ENCODE data around the gene AGL. TPM values are rescaled to one million over a fixed set of nuclear protein-coding genes. Genes with fewer than 3 reads are reported as not detected.
"Not testable (repeated sequence)": the region's sequence is repeated elsewhere in the genome, so short reads cannot be mapped to it uniquely, and the experiment has no call there.

AGL gene
- total and polyA plus RNA-seq, 2 experiments from 2014 or later: 13.4 to 22.9 TPM

GRCh38 chr1:99852648-99853047 lies 2.5 kb downstream of the AGL start (continued):
- TF ChIP-seq, protein P1, sequence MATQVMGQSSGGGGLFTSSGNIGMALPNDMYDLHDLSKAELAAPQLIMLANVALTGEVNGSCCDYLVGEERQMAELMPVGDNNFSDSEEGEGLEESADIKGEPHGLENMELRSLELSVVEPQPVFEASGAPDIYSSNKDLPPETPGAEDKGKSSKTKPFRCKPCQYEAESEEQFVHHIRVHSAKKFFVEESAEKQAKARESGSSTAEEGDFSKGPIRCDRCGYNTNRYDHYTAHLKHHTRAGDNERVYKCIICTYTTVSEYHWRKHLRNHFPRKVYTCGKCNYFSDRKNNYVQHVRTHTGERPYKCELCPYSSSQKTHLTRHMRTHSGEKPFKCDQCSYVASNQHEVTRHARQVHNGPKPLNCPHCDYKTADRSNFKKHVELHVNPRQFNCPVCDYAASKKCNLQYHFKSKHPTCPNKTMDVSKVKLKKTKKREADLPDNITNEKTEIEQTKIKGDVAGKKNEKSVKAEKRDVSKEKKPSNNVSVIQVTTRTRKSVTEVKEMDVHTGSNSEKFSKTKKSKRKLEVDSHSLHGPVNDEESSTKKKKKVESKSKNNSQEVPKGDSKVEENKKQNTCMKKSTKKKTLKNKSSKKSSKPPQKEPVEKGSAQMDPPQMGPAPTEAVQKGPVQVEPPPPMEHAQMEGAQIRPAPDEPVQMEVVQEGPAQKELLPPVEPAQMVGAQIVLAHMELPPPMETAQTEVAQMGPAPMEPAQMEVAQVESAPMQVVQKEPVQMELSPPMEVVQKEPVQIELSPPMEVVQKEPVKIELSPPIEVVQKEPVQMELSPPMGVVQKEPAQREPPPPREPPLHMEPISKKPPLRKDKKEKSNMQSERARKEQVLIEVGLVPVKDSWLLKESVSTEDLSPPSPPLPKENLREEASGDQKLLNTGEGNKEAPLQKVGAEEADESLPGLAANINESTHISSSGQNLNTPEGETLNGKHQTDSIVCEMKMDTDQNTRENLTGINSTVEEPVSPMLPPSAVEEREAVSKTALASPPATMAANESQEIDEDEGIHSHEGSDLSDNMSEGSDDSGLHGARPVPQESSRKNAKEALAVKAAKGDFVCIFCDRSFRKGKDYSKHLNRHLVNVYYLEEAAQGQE (IDR thresholded peaks at IDR 0.05; ENCODE audit: unreplicated experiment): no peak
- no peak for TF ChIP-seq EZH2phosphoT487 (IDR thresholded peaks at IDR 0.05; ENCODE audit: unreplicated experiment)
- no peak for TF ChIP-seq NANOG (IDR thresholded peaks at IDR 0.05; ENCODE audit: borderline replicate concordance)
- no peak for TF ChIP-seq CREB1 (CRISPR knock-in tag; IDR thresholded peaks at IDR 0.05; ENCODE audit: low read depth)
- TF ChIP-seq, protein P2, sequence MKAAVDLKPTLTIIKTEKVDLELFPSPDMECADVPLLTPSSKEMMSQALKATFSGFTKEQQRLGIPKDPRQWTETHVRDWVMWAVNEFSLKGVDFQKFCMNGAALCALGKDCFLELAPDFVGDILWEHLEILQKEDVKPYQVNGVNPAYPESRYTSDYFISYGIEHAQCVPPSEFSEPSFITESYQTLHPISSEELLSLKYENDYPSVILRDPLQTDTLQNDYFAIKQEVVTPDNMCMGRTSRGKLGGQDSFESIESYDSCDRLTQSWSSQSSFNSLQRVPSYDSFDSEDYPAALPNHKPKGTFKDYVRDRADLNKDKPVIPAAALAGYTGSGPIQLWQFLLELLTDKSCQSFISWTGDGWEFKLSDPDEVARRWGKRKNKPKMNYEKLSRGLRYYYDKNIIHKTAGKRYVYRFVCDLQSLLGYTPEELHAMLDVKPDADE (IDR thresholded peaks at IDR 0.05): no peak
- no peak for TF ChIP-seq ZNF331 (CRISPR knock-in tag; IDR thresholded peaks at IDR 0.05; ENCODE audit: low read depth)
- TF ChIP-seq STAT1 (IDR thresholded peaks at IDR 0.05; ENCODE audit: unreplicated experiment): no peak
- TF ChIP-seq EZH2 (IDR thresholded peaks at IDR 0.05; ENCODE audit: low read depth, unreplicated experiment): no peak

DNA sequence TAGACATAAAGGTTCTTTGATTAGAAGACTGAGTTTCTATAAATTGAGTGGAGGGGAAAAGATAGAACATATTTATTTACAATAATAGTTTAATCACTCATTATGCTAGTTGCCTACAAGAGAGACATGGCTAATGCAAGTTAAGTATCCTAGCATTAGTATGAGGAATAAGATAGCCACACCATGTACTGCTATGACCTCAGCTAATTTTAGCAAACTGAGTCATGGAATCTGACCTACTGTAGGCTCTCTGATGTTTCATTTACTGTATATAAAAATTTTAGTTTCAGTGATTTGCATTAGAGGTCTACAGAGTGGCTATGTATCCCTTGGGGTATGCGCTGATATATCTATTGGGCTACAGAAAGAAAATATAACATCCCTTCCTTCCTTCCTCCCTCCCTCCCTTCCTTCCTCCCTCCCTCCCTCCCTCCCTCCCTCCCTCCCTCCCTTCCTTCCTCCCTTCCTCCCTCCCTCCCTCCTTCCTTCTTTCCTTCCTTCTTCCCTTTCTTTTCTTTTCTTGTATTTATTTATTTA lies 5.8 kb downstream of the AGL start:
- Mint-ChIP-seq H3K27me3 (ENCODE audit: insufficient read depth, low read depth, poor library complexity) (no peaks in the 10 kb centered on the region), H3K4me1 (peaks cover 4% of the 10 kb centered on the region; the same call in 2 of the 3 replicates), H3K4me3 (no peak overlapping the region), H3K36me3 (ENCODE audit: low read depth) (peaks cover 36% of the 10 kb centered on the region; the same call in 2 of the 3 replicates), H3K9me3 (peaks cover 4% of the 10 kb centered on the region; the same call in 1 of the 3 replicates), H3K27ac (no peak overlapping the region)
- no peak for DNase-seq (ENCODE audit: low spot score)
- 0 out of 2 replicates have a peak, but pooled peaks cover 11% of the 10 kb centered on the region for H3K4me1 ChIP-seq (ENCODE audit: insufficient read depth)
- 0 out of 2 replicates have a peak, but pooled peaks cover 8% of the 10 kb centered on the region for H3K36me3 ChIP-seq (ENCODE audit: insufficient read depth)
- H3K27me3 ChIP-seq (ENCODE audit: insufficient read depth): no peaks in the 10 kb centered on the region
- no peaks in the 10 kb centered on the region for H4K20me1 ChIP-seq (replicated peaks; ENCODE audit: insufficient read depth)
- H3K4me3 ChIP-seq: no peak overlapping the region
- H3K79me2 ChIP-seq (replicated peaks; ENCODE audit: insufficient read depth): no peaks in the 10 kb centered on the region
- ATAC-seq: no peak
- H2AFZ ChIP-seq: no peak overlapping the region
- H3K9me2 ChIP-seq (ENCODE audit: insufficient read depth): no peaks in the 10 kb centered on the region
- H3K4me2 ChIP-seq: no peak overlapping the region
- no peak overlapping the region for H3K27ac ChIP-seq (ENCODE audit: low read depth)
- TF ChIP-seq STAT1 (IDR thresholded peaks at IDR 0.05; ENCODE audit: unreplicated experiment): no peak
- TF ChIP-seq CTCF (conservative IDR thresholded peaks at IDR 0.05; ENCODE audit: low read depth in 2 of 2): no peak
- H3F3A ChIP-seq (replicated peaks; ENCODE audit: low read depth): no peaks in the 10 kb centered on the region

DNA sequence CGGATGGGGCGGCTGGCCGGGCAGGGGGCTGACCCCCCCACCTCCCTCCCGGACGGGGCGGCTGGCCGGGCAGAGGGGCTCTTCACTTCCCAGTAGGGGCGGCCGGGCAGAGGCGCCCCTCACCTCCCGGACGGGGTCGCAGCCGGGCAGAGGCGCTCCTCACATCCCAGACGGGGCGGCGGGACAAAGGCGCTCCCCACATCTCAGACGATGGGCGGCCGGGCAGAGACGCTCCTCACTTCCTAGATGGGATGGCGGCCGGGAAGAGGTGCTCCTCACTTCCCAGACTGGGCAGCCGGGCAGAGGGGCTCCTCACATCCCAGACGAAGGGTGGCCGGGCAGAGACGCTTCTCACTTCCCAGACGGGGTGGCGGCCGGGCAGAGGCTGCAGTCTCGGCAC lies 6.9 kb downstream of the AGL start:
- not testable (repeated sequence) for H2AFZ ChIP-seq; H4K20me1 ChIP-seq (replicated peaks; ENCODE audit: insufficient read depth); H3K4me3 ChIP-seq; H3K4me1 ChIP-seq (ENCODE audit: insufficient read depth); H3K27ac Mint-ChIP-seq; DNase-seq (ENCODE audit: low spot score); H3K27ac ChIP-seq (ENCODE audit: low read depth); H3K36me3 ChIP-seq (ENCODE audit: insufficient read depth); H3K9me3 Mint-ChIP-seq; H3K79me2 ChIP-seq (replicated peaks; ENCODE audit: insufficient read depth); H3K27me3 ChIP-seq (ENCODE audit: insufficient read depth); ATAC-seq; H3K9me2 ChIP-seq (ENCODE audit: insufficient read depth); H3K4me1 Mint-ChIP-seq; H3K27me3 Mint-ChIP-seq (ENCODE audit: insufficient read depth, low read depth, poor library complexity); H3F3A ChIP-seq (replicated peaks; ENCODE audit: low read depth); H3K4me3 Mint-ChIP-seq; H3K4me2 ChIP-seq
- H3K36me3 Mint-ChIP-seq (ENCODE audit: low read depth): peaks cover 37% of the 10 kb centered on the region; the same call in 2 of the 3 replicates

Measured in GM23338 (cell line).